Measurements from ENCODE around the gene COMMD9.

DNA sequence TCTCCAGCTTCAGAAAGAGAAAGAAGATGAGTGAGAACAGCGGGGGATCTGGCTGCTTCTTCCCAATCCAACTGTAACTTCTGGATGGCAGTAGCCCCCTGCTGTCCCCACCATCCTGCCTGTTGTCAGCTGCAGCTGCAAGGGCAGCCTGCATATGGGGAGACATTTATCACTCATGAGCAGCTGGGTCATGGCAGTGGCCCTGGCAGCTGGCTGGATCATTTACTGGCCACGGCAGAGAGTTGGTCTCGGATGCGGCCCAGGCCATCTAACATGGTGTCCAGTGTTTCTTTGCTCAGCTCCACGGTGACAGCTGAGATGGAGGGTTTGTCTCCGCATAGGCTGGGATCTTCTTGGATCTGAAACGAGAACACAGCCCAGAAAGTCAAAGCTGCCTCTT lies 14.8 kb downstream of the COMMD9 start:
- TF ChIP-seq, protein P1, sequence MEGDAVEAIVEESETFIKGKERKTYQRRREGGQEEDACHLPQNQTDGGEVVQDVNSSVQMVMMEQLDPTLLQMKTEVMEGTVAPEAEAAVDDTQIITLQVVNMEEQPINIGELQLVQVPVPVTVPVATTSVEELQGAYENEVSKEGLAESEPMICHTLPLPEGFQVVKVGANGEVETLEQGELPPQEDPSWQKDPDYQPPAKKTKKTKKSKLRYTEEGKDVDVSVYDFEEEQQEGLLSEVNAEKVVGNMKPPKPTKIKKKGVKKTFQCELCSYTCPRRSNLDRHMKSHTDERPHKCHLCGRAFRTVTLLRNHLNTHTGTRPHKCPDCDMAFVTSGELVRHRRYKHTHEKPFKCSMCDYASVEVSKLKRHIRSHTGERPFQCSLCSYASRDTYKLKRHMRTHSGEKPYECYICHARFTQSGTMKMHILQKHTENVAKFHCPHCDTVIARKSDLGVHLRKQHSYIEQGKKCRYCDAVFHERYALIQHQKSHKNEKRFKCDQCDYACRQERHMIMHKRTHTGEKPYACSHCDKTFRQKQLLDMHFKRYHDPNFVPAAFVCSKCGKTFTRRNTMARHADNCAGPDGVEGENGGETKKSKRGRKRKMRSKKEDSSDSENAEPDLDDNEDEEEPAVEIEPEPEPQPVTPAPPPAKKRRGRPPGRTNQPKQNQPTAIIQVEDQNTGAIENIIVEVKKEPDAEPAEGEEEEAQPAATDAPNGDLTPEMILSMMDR (conservative IDR thresholded peaks at IDR 0.05; ENCODE audit: low read depth, low read length): no peak
- TF ChIP-seq EZH2phosphoT487 (IDR thresholded peaks at IDR 0.05; ENCODE audit: borderline replicate concordance, low read length) (no peak), EZH2 (IDR thresholded peaks at IDR 0.05; ENCODE audit: low read length, unreplicated experiment) (no peak)
